T-cell (primary cell): Measurements from ENCODE around the gene SMIM14. TPM values are rescaled to one million over a fixed set of nuclear protein-coding genes. Genes with fewer than 3 reads are reported as not detected.
"Not testable (repeated sequence)": the region's sequence is repeated elsewhere in the genome, so short reads cannot be mapped to it uniquely, and the experiment has no call there.

Experiments used
- ATAC-seq, 4 experiments: fragments of 200-7000 bp in 3 of 4; fragments of 150-1000 bp in 1 of 4; cut with Tn5 transposase; replicated peaks in 1 of 4; 1 replicate in 3 of 4; 2 replicates in 1 of 4; pipeline ENCODE4 v1.10.0; 2021; ENCODE audit warnings: moderate library complexity in 3 of 4, mild to moderate bottlenecking in 2 of 4, moderate number of reproducible peaks in 1 of 4
- CTCF ChIA-PET, 2 donors: fragments of 300-600 bp; sonication (Branson Sonifier 250); formaldehyde crosslinking; loops; one replicate each; lab custom pipeline; 2022; ENCODE audit warnings: antibody characterized with exemption in 2 of 2; lab: Charles Lee
- POLR2A ChIA-PET, 2 donors: fragments of 300-600 bp; sonication (Branson Sonifier 250); formaldehyde crosslinking; loops; one replicate each; lab custom pipeline; 2022; ENCODE audit warnings: antibody characterized with exemption in 2 of 2; lab: Charles Lee
- DNase-seq, 35 experiments: peaks; one replicate each; pipeline versions ENCODE4 v3.0.0 to v3.0.0-alpha.2; 2013 to 2023
- H3K27ac ChIP-seq: one replicate; pipeline ENCODE4 v1.5.1; 2013; ENCODE audit warnings: low read length
- H3K27me3 ChIP-seq, 2 experiments: replicated peaks in 1 of 2; 1 replicate in 1 of 2; 2 replicates in 1 of 2; pipeline versions ENCODE4 v1.6.1 to v1.7.0; 2013; ENCODE audit warnings: low read length in 1 of 2, mixed read lengths in 1 of 2; ENCODE audit not compliant: control insufficient read depth in 2 of 2, insufficient read depth in 2 of 2; ENCODE audit errors: extremely low read depth in 1 of 2
- H3K36me3 ChIP-seq, 2 donors: 1 replicate in 1 of 2; 2 replicates in 1 of 2; pipeline versions ENCODE4 v1.6.1 to v1.7.0; 2013; ENCODE audit warnings: low read length in 1 of 2; ENCODE audit not compliant: control insufficient read depth in 2 of 2, insufficient read depth in 1 of 2; ENCODE audit errors: extremely low read depth in 1 of 2
- H3K4me1 ChIP-seq, 2 experiments: 1 replicate in 1 of 2; 2 replicates in 1 of 2; pipeline versions ENCODE4 v1.6.1 to v1.7.0; 2013; ENCODE audit warnings: low read length in 2 of 2, mixed read lengths in 1 of 2; ENCODE audit not compliant: insufficient read depth in 2 of 2, control insufficient read depth in 1 of 2; ENCODE audit errors: extremely low read depth in 1 of 2
- H3K4me3 ChIP-seq, 2 donors: 1 replicate in 1 of 2; 2 replicates in 1 of 2; pipeline versions ENCODE4 v1.5.1 to v1.7.0; 2013; ENCODE audit warnings: mild to moderate bottlenecking in 2 of 2, low read length in 1 of 2, moderate library complexity in 1 of 2; ENCODE audit not compliant: control insufficient read depth in 1 of 2; ENCODE audit errors: extremely low read depth in 1 of 2
- H3K9me3 ChIP-seq: 2 replicates; pipeline ENCODE4 v1.7.0; 2013
- H3K27ac Mint-ChIP-seq, 2 donors: one replicate each; pipeline ENCODE4 v1.8.0; 2020 to 2021; ENCODE audit warnings: mild to moderate bottlenecking in 2 of 2, mixed read lengths in 2 of 2
- H3K27me3 Mint-ChIP-seq, 2 donors: one replicate each; pipeline ENCODE4 v1.8.0; 2021 to 2022; ENCODE audit warnings: mixed read lengths in 2 of 2
- H3K36me3 Mint-ChIP-seq: one replicate; pipeline ENCODE4 v1.8.0; 2021; ENCODE audit warnings: mixed read lengths
- H3K4me1 Mint-ChIP-seq, 3 donors: one replicate each; pipeline ENCODE4 v1.8.0; 2020 to 2022; ENCODE audit warnings: mixed read lengths in 3 of 3, mild to moderate bottlenecking in 1 of 3
- H3K4me3 Mint-ChIP-seq, 3 donors: one replicate each; pipeline ENCODE4 v1.8.0; 2020 to 2022; ENCODE audit warnings: mild to moderate bottlenecking in 3 of 3, mixed read lengths in 3 of 3, moderate library complexity in 3 of 3
- H3K9me3 Mint-ChIP-seq, 3 donors: one replicate each; pipeline ENCODE4 v1.8.0; 2020 to 2022; ENCODE audit warnings: mixed read lengths in 3 of 3
- WGBS: methylation state at CpG from one replicate; pipeline ENCODE4 v1.1.5; 2013; ENCODE audit warnings: missing lambda C conversion rate; ENCODE audit not compliant: insufficient coverage; 5-methylcytosine and 5-hydroxymethylcytosine counted together
- total RNA-seq, 35 experiments: library from RNA in 6 of 35; stranded (reverse) in 6 of 35; fragments of 120-200 nt in 1 of 35; gene quantifications; one replicate each; pipeline versions ENCODE4 v1.2.1 to v1.2.4 and lab custom pipeline; 2013 to 2026

The SMIM14 gene
- total RNA-seq, 5 donors from 2014 or later (not counting 1 experiment from before 2014, with no cell fraction given), result 4.8 to 17.2 (median 15.5) TPM

DNA sequence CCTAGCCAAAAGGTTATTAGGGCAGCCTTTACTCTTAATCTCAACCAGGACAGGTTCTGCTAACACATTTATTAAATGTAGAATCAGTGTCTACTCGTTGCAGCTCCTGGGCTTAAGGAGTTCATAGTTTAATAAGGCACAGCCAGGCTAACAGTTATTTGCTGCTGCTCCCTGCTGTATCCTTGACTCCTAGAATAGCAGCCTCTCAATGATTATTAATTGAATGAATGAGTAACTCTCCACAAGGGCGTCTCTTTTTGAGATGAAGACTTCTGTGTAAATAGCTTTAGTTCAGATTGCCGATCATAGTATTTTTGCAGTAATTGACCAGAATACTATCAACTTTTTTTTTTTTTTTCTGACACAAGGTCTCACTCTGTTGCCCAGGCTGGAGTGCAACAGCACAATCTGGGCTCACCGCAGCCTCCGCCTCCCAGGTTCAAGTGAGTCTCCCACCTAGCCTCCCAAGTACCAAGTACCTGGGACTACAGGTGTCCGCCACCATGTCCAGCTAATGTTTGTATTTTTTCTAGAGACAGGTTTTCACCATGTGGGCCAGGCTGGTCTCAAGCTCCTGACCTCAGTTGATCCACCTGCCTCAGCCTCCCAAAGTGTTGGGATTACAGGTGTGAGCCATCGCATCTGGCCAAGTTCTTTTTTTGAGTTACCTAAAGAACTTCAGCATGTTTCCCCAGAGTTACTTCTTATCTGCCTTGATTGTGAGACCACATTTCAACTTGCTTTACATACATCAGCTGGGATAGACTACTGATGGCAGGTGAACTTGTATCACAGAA lies 114.3 kb downstream of the SMIM14 start:
- H3K4me3 ChIP-seq, result no peak overlapping the region
- H3K4me1 Mint-ChIP-seq, result peaks cover 13 to 21% (median 21%) of the 10 kb centered on the region in 3 donors
- H3K27ac ChIP-seq, result no peak overlapping the region
- ChIA-PET CTCF (interaction anchor here in 1 of 2 donors (0.7 to 0.8 kb wide), 2 partner anchors 20 to 457 kb away, joined by 3 to 4 read pairs; no protein-coding TSS in a partner anchor), POLR2A (interaction anchor here in 1 of 2 donors (0.6 kb wide), 1 partner anchor 164 kb away, joined by 3 read pairs; no protein-coding TSS in a partner anchor)
- ATAC-seq, result no peak
- WGBS, result 100% methylated on average over 2 of the region's 7 CpGs
- H3K27ac Mint-ChIP-seq, result no peak overlapping the region
- no peak overlapping the region for H3K4me3 Mint-ChIP-seq
- no peaks in the 10 kb centered on the region for H3K36me3 Mint-ChIP-seq
- no peaks in the 10 kb centered on the region for H3K9me3 ChIP-seq
- no peaks in the 10 kb centered on the region for H3K36me3 ChIP-seq
- H3K4me1 ChIP-seq, result peaks cover 3 to 15% of the 10 kb centered on the region in 2 experiments
- no peaks in the 10 kb centered on the region for H3K27me3 ChIP-seq
- H3K9me3 Mint-ChIP-seq, result no peaks in the 10 kb centered on the region
- H3K27me3 Mint-ChIP-seq, result no peaks in the 10 kb centered on the region
- DNase-seq, result no peak

DNA sequence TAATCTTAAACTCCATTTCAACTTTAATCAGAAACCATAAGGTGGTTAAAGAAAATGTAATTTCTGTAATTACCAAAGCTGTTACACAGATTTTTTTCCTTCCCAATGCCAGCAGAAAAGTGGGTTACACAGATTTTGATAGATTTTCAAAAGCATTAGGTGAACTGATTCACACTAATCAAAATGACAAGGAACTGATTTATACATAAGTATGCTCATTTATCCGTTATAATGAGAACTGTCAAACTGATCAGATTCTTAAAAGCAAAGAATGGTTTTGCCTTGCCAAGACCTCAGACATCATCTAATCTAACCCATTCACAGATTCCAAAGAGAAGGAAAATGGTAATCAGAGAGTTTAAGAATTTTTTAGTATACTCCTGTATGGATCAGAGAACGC lies 116.6 kb downstream of the SMIM14 start:
- Histone ChIP-seq H3K4me3 (no peak overlapping the region), H3K27ac (no peak overlapping the region), H3K4me1 (peaks cover 3 to 7% of the 10 kb centered on the region in 2 experiments), H3K27me3 (no peaks in the 10 kb centered on the region), H3K36me3 (no peaks in the 10 kb centered on the region), H3K9me3 (no peaks in the 10 kb centered on the region)
- Mint-ChIP-seq H3K27me3 (no peaks in the 10 kb centered on the region), H3K4me1 (peaks cover 12 to 13% (median 12%) of the 10 kb centered on the region in 3 donors), H3K4me3 (no peak overlapping the region), H3K9me3 (no peaks in the 10 kb centered on the region), H3K36me3 (no peaks in the 10 kb centered on the region), H3K27ac (no peak overlapping the region)
- ChIA-PET CTCF (no interaction called here), POLR2A (no interaction called here)
- ATAC-seq (no peak), DNase-seq (no peak)
- WGBS, result no CpG with 5 or more reads among the region's 2 CpGs

DNA sequence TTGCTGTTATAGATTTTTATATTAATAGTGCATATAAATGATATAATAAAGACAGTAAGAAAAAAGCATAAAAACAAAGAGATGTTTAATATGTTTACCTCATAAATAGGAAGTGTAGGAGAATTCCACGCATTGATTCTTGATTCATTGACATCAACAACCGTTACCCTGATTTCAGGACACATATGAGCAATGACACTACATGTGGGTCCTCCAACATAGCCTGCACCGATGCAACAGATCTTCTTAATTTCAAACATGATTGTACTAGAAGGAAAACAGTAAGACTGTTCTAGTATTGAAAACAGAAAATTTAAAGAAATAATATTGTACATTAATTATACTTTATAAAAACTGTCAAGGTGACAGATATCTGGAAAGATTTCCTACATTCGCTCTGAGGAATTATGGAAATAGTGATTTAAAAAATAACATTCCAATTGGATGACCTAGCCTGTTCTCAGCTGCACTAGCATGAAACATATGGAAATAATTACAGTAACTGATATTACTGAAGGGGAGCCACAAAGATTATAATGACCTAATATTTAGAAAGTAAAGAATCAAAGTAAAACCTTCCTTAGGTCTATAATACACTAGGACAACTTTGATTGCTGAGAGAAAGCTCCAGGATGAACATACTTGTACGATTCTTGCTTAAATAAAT lies 117.3 kb downstream of the SMIM14 start:
- no peaks in the 10 kb centered on the region for H3K9me3 Mint-ChIP-seq
- no peak overlapping the region for H3K27ac Mint-ChIP-seq
- ATAC-seq (no peak), DNase-seq (no peak)
- no peak overlapping the region for H3K4me3 ChIP-seq
- H3K27me3 Mint-ChIP-seq, result no peaks in the 10 kb centered on the region
- no peaks in the 10 kb centered on the region for H3K36me3 Mint-ChIP-seq
- no peak overlapping the region for H3K27ac ChIP-seq
- H3K4me1 ChIP-seq, result peaks cover 2 to 3% of the 10 kb centered on the region in 2 experiments
- H3K36me3 ChIP-seq, result no peaks in the 10 kb centered on the region
- no peaks in the 10 kb centered on the region for H3K9me3 ChIP-seq
- ChIA-PET CTCF (no interaction called here), POLR2A (no interaction called here)
- H3K4me3 Mint-ChIP-seq, result no peak overlapping the region
- peaks cover 7 to 8% (median 8%) of the 10 kb centered on the region in 3 donors for H3K4me1 Mint-ChIP-seq
- H3K27me3 ChIP-seq, result no peaks in the 10 kb centered on the region
- WGBS, result no CpG with 5 or more reads among the region's 5 CpGs

DNA sequence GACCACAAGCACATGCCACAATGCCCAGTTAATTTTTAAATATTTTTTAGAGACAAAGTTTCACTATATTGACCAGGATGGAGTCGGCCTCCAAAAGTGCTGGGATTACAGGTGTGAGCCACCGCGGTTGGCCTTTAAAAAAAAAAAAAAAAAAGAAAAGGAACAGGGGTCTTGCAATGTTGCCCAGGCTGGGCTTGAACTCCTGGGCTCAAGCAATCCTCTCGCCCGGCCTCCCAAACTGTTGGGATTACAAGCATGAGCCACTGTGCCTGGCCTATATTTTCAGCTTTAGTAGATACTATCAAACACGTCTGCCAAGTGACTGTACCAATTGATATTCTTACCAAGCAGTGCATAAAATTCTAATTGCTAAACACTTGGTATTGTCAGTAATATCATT lies 120.2 kb downstream of the SMIM14 start:
- no peak for DNase-seq
- no peaks in the 10 kb centered on the region for H3K27me3 ChIP-seq
- H3K9me3 Mint-ChIP-seq, result no peaks in the 10 kb centered on the region
- H3K4me3 ChIP-seq, result no peak overlapping the region
- no peak overlapping the region for H3K27ac Mint-ChIP-seq
- H3K27ac ChIP-seq, result no peak overlapping the region
- ATAC-seq, result no peak
- CTCF ChIA-PET, result no interaction called here
- no peaks in the 10 kb centered on the region for H3K9me3 ChIP-seq
- no peak overlapping the region for H3K4me3 Mint-ChIP-seq
- WGBS, result 100% methylated on average over 3 of the region's 6 CpGs
- H3K27me3 Mint-ChIP-seq, result no peaks in the 10 kb centered on the region
- no peaks in the 10 kb centered on the region for H3K4me1 Mint-ChIP-seq
- H3K4me1 ChIP-seq, result no peaks in the 10 kb centered on the region
- H3K36me3 ChIP-seq, result no peaks in the 10 kb centered on the region
- no peaks in the 10 kb centered on the region for H3K36me3 Mint-ChIP-seq
- POLR2A ChIA-PET, result no interaction called here

DNA sequence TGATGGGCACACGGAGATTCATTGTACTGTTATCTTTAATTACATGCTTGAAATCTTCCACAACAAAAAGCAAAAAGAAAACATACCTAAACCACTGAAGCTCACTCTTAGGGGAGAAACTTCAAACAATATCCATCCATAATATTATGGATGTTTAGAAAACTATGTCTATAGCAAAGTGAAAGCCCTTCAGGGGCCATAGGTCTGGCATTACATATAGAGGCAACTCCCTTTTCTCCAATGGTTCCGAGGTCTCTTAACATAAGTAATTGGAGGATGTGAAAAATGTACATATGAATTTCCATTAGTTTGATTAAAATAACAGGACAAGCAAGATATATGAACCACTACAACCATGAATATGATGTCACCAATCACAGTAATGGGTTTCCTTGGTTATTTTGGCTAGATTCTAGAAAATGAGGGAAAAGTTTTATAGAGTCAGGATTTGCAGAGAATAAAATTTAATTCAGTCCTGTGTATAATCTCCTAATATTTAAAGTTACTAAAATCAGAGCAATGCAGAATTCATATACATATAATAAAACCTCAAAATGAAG lies 122.2 kb downstream of the SMIM14 start:
- CTCF ChIA-PET, result no interaction called here
- H3K27me3 Mint-ChIP-seq, result no peaks in the 10 kb centered on the region

DNA sequence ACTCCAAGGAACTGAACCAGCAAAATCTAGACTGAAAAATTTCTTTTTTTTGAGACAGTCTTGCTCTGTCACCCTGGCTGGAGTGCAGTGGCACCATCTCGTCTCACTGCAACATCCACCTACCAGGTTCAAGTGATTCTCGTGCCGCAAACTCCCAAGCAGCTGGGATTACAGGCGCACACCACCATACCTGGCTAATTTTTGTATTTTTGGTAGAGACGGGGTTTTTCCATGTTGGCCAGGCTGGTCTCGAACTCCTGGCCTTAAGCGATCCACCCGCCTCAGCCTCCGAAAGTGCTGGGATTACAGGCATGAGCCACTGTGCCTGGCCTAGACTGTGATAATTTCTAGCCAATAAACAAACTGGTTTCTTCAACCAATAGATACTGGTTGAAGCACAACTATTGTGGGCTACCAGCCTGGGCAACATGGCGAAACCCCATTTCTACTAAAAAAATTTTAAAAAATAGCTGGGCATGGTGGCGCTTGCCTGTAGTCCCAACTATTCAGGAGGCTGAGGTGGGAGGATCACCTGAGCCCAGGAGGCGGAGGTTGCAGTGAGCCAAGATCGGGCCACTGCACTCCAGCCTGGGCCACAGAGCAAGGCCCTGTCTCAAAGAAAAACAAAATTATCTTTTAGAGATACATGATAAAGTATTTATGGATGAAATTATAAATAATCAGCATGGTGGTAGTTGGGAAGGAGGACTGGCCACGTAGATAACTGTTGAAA lies 122.8 kb downstream of the SMIM14 start:
- H3K27me3 Mint-ChIP-seq, H3K27ac ChIP-seq, DNase-seq, ATAC-seq, CTCF ChIA-PET, H3K27me3 ChIP-seq, H3K4me3 Mint-ChIP-seq, H3K36me3 ChIP-seq, POLR2A ChIA-PET, H3K4me1 ChIP-seq, H3K9me3 Mint-ChIP-seq, H3K4me3 ChIP-seq, H3K9me3 ChIP-seq, H3K4me1 Mint-ChIP-seq, H3K27ac Mint-ChIP-seq: not testable (repeated sequence)
- peaks cover 13% of the 10 kb centered on the region for H3K36me3 Mint-ChIP-seq
- 100% methylated on average over 5 of the region's 14 CpGs for WGBS

More for the DNA sequence above, 122.2 kb downstream of the SMIM14 start:
- no peak overlapping the region for H3K27ac Mint-ChIP-seq
- no peaks in the 10 kb centered on the region for H3K9me3 Mint-ChIP-seq
- ATAC-seq (no peak), DNase-seq (no peak)
- H3K4me3 ChIP-seq, result no peak overlapping the region
- POLR2A ChIA-PET, result no interaction called here
- peaks cover 13% of the 10 kb centered on the region for H3K36me3 Mint-ChIP-seq
- H3K4me3 Mint-ChIP-seq, result no peak overlapping the region
- H3K9me3 ChIP-seq, result no peaks in the 10 kb centered on the region
- WGBS, result no CpG with 5 or more reads among the region's 2 CpGs
- no peak overlapping the region for H3K27ac ChIP-seq
- peaks cover 0 to 8% of the 10 kb centered on the region in 2 donors for H3K36me3 ChIP-seq
- no peaks in the 10 kb centered on the region for H3K4me1 ChIP-seq
- no peaks in the 10 kb centered on the region for H3K27me3 ChIP-seq
- no peaks in the 10 kb centered on the region for H3K4me1 Mint-ChIP-seq
